Liver (tissue), 3 donors: ENCODE data around the gene MICALL1.

Source experiments
- JUND ChIP-seq, 2 donors: IDR thresholded peaks; 2 replicates each; pipeline ENCODE4 v1.6.1; 2016; ENCODE audit warnings: antibody characterized with exemption in 2 of 2
- RAD21 ChIP-seq, 2 donors: IDR thresholded peaks; 2 replicates each; pipeline ENCODE4 v1.6.1; 2016; ENCODE audit warnings: antibody characterized with exemption in 2 of 2, mild to moderate bottlenecking in 2 of 2
- TF ChIP-seq, protein P1 (sequence below): fragments of 150-350 bp; IDR thresholded peaks from 2 replicates; pipeline ENCODE4 v1.5.1; 2017; ENCODE audit warnings: improper control_type of control experiment, low read depth, low read length; ENCODE audit not compliant: missing input control
- TF ChIP-seq, protein P2 (sequence below): IDR thresholded peaks from 2 replicates; pipeline ENCODE4 v1.6.1; 2016; ENCODE audit warnings: antibody characterized with exemption
- donor health status: healthy.
- donor health status: healthy.

DNA sequence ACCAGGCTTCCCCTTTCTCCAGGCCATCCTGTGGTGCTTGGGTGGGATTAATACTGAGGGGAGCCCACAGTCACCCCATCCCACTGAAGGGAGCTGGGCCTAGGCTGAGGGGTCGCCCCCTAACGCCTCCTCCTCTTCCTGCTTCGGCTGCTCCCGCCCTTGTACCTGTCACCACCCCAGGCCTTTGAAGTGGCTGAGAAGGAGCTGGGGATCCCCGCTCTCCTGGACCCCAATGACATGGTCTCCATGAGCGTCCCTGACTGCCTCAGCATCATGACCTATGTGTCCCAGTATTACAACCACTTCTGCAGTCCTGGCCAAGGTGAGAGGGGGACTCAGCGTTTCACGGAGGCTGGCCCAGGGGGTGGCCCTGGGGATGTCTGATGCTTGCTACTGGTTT, 6.1 kb downstream of the MICALL1 start:
- TF ChIP-seq, protein P1, sequence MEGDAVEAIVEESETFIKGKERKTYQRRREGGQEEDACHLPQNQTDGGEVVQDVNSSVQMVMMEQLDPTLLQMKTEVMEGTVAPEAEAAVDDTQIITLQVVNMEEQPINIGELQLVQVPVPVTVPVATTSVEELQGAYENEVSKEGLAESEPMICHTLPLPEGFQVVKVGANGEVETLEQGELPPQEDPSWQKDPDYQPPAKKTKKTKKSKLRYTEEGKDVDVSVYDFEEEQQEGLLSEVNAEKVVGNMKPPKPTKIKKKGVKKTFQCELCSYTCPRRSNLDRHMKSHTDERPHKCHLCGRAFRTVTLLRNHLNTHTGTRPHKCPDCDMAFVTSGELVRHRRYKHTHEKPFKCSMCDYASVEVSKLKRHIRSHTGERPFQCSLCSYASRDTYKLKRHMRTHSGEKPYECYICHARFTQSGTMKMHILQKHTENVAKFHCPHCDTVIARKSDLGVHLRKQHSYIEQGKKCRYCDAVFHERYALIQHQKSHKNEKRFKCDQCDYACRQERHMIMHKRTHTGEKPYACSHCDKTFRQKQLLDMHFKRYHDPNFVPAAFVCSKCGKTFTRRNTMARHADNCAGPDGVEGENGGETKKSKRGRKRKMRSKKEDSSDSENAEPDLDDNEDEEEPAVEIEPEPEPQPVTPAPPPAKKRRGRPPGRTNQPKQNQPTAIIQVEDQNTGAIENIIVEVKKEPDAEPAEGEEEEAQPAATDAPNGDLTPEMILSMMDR, result no peak
- TF ChIP-seq JUND (IDR thresholded peaks at IDR 0.05) (no peak), RAD21 (IDR thresholded peaks at IDR 0.05) (no peak)
- TF ChIP-seq, protein P2, sequence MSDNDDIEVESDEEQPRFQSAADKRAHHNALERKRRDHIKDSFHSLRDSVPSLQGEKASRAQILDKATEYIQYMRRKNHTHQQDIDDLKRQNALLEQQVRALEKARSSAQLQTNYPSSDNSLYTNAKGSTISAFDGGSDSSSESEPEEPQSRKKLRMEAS, result no peak
